NOMO-1 treated with DMSO at 0.1 percent for 48 hours (cell line): ENCODE results near the gene SLC39A3.

Source experiments
- DNase-seq: peaks from one replicate; lab custom pipeline; 2025; ENCODE audit not compliant: unreplicated experiment; lab: John Stamatoyannopoulos, UW

The SLC39A3 gene

DNA sequence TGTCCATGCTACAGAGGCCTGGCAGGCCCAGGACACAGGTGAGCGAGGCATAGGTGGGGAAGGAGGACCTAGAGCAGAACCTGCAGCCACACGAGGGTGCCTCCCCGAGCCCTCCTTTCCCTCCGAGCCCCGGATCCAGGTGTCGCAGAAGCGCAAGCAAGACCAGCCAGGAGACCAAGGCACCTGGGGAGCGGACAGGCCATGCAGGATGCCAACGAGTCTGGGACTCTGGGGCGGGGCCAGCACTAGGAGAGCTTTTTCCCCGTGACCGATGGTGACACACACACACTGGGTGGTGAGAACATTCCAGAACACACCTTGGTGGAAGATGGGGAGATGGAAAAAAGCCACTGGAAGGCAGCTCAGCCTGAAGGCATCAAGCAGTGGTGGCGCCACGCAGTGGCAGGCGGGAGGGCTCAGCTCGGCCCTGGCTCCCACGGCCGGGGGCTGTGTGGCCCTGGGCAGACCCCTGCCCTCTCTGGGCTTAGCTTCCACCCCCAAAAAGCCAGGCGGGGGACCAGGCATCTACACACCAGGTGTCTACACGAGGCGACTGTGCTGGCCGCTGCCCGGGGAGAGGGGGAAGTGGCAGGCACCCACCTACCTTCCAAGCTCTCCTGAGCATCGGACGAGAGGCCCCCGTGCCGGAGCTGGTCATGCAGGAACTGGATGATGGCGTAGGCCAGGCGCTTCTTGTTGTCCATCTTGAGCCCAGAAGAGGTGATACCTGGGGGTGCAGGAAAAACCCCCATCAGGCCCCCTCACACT, 28.7 kb upstream of the SLC39A3 start:
- DNase-seq: no peak

DNA sequence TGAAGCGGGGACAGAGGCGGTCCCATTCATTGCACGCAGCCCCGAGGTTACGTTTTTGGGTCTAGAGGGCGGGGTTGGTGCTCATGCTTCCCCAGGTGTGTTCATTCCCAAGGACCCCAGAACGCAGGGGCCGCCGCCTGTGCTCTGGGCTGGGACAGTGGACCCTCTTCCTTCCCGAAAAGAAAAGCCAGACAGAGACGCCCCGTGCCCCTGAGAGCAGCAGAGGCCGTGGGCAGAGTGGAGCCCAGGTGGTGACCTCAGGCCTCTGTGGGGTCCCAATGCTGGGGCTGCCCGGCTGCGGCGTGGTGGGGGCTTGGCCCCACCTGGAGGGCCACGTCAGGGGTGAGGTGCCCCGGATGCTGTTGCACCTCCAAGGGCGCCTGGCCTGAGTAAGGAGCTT, 27.9 kb upstream of the SLC39A3 start:
- no peak for DNase-seq

DNA sequence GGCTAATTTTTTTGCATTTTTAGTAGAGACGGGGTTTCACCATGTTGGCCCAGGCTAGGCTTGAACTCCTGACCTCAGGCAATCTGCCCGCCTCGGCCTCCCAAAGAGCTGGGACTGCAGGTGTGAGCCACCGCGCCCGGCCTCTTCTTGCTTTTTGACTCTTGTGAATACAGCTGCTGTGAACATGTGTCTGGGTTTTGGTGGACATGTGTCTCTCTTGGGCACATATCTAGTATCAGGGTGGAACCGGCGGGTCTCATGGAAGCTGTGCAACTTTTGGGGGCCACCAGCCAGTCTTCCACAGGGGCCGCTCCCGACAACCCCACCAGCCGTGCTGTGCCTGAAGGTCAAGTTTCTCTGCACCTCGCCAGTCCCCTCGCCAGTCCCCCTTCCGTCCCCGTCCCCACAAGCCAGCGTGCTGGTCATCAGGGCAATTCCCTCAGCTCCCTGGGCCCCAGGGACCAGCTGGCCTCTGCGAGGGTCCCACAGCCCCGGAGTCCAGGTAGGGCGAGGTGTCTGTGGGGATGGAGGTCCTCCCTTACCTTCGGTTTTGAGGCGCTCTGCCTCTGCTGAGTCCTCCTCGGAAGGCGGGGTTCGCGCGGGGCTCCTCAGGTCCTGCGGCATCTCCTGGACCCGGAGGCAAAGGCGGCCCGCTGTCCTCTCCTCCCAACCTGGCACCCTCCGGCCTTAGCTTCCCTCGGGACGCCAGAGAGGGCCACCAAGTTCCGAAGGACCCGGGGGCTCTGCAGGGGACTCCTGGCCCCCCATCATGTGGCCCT, 27.0 kb upstream of the SLC39A3 start:
- DNase-seq: no peak

DNA sequence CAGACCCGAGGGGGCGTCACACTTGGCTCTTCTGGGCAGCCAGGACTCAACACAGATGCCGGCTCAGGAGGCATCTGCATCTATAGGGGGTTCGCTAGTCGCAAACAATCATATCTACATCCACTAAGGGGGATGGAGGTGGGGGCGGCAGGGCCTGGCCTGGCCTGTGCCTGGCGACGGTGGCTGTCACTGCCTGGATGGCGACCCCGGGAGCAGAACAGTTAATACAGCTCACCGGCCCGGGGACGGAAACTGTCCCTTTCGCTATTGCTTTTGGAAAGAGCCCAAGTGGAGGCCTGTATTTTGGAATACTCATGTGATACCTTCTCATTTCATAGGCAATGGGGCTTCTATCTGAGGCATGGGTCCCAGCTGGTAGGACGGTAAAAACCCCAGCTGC, 25.6 kb upstream of the SLC39A3 start:
- DNase-seq: no peak

DNA sequence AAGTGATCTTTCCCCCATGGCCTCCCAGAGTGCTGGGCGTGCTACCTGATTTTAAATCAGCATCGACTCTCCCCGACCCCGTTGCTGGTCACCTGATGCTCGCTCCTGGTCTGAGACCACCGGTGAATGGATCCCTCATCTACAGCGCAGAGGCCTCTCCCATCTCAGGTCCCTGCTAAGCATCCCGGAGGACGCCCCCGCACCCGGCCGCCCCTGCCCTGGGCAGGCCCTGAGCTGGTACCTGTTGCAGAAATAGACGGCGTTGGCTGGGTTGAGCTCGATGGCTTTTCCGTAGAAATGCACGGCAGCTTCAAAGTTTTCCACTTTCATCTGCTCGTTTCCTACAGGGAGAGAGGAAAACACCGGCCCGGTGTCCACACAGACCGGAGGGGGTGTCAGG, 25.1 kb upstream of the SLC39A3 start:
- no peak for DNase-seq

DNA sequence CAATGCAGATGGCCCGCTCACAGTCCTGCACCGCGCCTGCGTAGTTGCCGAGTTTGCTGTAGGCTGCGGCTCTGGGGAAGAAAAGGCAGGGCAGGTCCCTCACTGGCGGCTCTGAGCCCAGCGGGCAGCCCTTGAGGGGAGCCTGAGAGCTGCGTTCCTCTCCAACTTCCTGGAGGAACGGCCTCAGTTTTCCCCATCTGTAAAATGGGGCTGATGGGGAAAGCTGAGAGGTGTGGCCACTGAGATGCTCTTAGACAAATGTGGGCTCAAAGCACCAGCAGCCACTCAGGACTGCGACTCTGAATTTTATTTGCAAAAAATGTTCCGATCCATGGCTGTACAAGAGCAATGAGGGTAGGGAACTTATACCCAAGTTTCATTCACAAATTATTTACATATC, 23.9 kb upstream of the SLC39A3 start:
- no peak for DNase-seq

DNA sequence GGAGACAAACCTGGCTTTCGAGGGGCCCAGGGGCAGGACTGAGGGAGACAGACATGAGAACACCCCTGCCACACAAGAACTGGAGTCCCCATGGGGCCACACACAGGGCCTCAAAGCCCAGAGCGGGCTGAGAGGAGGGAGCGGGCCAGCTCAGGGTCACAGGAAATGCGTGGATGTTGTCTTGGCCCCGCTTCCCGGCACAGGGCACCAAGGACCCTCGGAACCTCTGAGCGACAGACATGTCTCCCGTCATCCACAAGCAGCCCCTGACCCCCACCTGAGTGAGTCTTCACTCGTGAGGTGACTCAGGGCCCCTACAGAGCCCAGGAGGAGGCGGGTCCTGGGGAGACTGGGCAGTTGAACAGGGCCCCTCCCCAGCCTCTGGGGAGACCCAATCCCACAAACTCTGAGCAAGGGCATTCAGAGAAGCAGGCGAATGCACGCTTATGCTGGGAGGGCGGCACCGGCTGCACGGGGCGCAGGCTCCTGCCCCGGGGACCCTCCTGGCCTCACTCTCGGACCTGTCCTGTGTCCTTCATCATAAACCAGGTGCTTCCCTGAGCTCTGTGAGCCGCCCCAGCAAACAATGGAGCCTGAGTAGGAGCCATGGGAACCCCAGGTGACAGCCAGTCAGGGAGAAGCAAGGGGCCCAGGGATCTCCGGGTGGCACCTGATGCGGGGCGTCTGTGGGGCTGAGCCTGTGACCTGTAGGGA, 23.1 kb upstream of the SLC39A3 start:
- DNase-seq: no peak

DNA sequence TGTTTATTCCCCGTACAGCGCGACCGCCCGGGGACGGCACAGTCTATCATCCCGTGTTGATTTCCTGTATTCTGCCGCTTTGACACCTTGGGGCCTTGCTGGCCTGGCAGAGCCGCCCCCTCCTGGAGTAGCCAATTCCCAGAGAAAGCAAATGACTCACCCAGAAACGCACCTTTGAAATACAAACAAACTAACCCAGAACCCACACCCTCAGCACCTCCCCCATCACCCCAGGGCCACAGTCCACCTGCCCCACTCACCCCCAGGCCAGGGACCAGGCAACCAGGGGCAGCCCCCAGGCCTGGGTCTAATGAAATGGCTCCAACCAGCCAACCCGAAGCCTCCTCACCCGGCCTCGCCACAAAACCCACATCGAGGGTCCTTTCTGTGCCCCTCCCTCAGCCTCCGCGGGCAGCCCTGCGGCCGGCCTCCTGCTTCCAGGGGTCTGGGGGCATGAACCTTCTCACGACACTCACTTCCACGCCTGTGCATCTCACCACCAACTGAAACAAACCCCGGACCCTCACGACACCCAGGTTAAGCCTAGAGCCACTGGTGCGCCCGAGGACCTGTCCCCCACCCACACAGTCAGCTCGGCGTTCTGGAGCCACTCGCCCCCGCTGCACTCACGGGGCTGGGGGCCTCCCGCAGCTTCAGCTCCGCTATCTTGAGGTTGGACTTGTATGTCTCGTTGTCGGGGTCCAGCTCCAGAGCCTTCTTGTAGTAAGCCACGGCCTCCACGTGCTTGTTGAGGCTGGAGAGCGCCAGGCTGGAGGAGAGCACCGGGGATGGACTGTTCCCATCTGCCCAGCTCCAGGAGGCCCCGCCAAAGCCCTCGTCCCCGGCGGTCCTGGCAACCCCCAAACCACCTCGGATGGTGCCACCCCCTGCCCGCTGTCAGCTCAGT, 22.3 kb upstream of the SLC39A3 start:
- no peak for DNase-seq

DNA sequence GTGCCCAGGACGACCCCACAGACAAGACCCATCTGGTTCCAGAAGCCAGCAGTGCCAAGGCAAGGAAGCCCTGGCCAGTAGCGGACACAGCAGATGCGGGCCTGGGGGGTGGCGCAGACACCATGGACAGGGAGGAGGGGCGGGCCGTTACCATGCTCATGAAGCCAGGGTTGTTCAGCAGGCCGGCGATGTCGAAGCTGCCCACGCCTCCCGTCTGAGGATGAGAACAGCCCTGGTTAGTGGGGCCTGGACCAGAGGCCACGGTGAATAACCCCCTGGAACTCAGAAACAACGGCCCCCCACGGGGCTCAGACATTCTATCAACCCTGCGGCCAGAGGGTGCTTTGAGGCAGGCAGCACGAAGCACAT, 21.5 kb upstream of the SLC39A3 start:
- DNase-seq: no peak

DNA sequence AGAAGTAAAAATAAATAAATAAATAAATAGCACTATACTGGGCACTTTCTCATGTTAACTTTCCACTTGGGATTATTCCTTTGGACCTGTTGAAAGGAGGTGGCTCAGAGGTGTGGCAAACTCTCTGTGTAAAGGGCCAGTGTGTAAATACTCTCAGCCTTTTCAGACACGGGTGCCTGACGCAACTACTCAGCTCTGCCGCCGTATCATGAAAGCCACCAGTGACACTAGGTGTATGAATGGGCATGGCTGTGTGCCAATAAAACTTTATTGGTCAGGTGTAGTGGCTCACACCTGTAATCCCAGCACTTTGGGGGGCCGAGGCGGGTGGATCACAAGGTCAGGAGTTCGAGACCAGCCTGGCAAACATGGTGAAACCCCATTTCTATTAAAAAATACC, 20.1 kb upstream of the SLC39A3 start:
- no peak for DNase-seq

DNA sequence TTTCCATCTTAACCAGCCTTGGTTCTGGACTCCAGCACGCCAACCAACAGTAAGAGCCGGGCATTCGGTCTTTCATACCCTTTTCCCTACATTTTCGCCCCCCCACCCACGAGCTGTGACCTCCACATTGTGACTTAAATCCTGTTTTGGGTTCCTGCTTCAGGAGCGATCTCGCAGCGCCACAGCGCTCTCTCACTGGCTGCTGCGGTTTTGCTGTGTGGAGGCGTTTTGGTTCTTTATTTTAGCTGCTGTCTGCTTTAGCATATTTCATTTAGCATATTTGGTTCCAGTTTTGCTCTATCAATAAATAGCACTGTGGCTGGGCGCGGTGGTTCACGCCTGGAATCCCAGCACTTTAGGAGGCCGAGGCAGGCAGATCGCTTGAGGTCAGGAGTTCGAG, 19.5 kb upstream of the SLC39A3 start:
- DNase-seq: no peak

DNA sequence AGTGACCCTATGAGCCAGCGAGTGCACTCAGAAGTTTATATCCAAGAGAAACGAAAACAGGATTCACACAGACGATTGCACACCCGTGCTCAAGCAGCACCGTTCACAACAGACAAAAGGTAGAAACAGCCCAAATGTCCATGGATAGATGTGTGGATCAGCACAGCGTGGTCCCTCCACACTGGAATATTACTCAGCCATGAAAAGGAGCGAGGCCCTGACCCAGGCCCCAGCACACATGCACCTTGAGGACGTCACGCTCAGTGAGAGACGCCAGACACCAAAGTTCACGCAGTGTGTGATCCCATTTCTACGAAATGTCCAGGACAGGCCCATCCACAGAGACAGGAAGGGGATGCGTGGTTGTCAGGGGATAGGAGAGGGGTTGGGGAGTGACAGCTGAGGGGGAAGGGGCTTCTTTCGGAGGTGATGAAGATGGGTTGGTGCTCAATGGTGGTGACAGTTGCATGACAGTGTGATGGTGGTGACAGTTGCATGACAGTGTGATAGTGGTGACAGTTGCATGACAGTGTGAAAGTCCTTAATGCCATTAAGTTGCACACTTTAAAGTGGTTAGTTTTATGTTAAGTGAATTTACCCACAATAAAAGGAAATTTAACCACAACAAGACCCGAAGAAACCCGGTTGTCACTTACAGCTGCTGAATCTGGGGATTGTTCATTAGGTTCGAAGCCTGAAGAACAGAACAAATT, 18.9 kb upstream of the SLC39A3 start:
- DNase-seq: no peak

DNA sequence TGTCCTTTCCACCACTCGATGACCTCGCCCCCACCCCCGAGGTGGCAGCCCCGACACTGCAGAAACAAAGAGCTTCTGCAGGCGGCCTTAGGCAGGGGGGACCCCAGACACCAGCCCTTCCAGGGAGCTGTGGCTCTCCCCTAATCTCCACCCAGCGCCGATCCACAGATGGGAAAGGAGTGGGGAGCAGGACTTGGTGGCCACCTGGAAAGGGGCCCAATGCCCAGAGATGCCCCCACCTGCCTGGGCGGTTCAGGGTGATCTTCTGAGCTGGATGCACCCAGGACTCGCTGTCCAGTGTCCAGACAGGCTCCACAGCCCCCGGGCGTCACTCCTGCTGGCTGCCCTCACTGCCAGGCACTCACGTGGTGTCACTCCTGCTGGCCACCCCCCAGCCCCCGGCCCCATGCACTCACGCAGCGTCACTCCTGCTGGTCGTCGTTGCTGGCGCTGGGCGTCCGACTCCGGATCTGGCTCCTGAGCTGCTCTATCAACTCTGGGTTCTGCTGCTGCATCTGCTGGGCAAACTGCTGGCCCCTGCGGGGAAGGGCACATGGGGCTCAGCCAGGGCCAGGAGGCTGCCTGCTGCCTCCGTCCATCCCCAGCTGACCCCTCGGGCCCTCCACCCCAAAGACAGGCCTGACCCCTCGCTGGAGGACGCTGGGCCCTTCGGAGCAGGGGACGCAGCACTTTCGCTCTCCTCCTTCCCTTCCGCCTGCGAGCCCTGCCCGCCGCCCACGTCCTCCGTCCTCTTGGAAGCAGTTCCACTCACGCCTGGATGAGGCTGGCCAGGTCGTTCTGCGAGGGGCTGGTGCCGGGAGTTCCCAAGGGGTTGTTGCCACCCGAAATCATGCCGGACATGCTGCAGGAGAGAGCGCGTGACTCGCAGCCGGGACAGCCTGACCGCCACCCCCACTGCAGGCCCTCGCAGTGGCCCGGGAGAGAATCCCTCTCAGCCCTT, 17.4 kb upstream of the SLC39A3 start:
- no peak for DNase-seq

DNA sequence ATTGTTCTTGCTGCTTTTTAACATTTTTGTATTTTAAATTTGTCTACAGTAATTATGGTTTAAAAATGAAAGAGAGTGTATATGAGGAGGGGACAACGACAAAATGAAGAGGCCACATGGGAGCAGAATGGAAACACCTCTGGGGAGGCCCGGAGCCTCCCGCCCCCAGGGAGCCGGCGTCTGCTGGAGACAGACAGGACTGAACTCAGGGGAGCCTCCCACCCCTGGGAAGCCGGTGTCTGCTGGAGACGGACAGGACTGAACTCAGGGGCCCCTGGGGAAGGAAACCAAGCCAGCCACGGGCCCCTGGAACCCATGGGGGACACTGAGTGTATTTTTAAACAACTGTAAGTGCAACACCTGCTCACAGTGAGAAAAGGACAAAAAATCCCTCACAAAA, 16.7 kb upstream of the SLC39A3 start:
- no peak for DNase-seq

DNA sequence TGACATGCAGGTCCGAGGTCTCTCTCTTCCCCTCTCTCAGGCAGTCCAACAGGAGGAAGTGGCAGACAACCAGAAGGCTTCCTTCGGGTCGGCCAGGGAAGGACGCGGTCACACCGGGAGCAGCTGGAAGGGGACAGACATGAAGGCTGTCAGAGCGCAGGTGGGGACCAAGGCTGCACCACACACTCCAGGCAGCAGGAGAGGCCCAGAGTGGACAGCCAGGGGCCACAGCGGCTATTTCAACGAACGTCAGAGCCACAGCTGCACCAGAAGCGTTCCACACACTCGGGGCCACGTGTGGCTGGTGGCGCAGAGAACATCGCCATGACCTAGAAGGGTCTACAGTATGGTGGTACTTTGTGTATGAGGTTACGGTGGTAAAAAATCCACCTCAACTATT, 16.0 kb upstream of the SLC39A3 start:
- DNase-seq: no peak

DNA sequence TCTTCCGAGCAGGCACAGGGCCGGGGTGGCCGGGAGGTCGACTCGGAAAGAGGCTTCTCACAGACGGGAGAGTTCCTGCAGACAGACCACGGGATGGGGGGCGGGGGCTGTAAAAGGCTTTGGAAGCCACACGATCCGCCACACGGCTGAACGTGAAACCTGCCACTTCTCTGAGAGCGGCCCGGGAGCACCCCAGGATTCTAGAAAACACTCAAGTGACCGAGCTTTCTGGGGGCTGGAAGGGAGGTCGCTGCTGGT, 15.6 kb upstream of the SLC39A3 start:
- no peak for DNase-seq

DNA sequence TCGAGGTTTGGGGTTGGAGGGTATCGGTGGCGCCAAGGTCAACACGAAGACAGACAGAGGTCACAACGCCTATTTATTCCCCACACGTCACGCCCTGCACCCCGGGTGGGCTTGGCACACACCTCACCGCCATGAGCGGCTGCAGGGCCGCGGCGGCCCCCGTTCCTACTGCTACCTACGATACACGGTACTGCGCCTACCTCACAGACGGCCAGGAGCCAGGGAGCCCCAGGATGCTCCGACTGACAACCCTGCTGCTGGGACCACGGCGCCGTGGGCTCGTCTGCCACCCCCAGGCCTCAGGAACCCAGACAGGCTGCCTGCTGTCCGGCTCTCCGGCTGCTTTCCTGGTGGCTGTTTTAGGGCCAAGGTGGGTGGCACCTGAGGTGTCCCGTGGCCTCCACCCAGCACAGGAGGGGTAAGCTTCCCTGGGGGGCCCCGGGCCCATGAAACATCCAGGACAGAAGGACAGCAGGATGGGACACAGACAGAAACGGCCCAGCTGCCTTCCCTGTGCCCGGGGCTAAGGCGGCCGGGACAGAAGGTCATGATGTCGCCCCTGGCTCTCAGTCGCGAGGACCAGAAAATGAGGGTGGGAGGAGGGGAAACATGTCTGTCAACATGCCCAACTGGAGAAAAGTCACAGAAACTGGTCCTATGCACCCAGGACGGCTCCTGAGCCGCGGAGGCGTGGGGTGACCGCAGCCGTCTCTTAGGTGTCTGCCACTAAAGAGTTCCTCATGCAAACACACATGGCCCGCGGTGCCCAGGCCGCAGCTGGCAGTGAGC, 15.0 kb upstream of the SLC39A3 start:
- DNase-seq: no peak

DNA sequence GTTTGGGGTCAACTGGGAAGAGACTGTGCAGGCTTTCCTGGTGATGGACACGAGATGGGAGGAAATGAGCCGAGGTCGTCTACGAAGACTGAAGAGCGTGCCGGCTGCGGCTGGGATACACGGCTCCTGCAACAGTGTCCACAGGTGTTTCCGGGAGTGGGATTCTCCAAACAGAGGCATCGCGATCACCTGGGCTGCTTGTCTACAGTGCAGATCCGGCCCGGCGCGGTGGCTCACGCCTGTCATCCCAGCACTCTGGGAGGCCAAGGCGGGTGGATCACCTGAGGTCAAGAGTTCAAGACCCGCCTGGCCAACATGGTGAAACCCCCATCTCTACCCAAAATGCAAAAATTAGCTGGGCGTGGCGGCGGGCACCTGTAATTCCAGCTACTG, 11.6 kb upstream of the SLC39A3 start:
- DNase-seq: no peak
